HEK293 (cell line): ENCODE data around the gene KLHL21.

ENCODE experiments used
- CTCF ChIA-PET: fragments of 350-600 bp; formaldehyde crosslinking; extraction: SDS; loops from one replicate; lab custom pipeline; 2021; ENCODE audit warnings: antibody characterized with exemption; lab: Yijun Ruan, JAX
- POLR2A ChIA-PET: fragments of 300-600 bp; formaldehyde crosslinking; extraction: SDS; loops from one replicate; lab custom pipeline; 2020; ENCODE audit warnings: antibody characterized with exemption, inconsistent platforms; lab: Yijun Ruan, JAX
- H3K27ac ChIP-seq: fragments of 200-500 bp; sonication (Bioruptor generic); 2 replicates; pipeline ENCODE4 v1.5.1; 2014; ENCODE audit warnings: low read depth, low read length, control low read depth, inconsistent platforms; ENCODE audit errors: extremely low read depth
- H3K36me3 ChIP-seq, 2 experiments: fragments of 200-500 bp in 1 of 2; sonication (Bioruptor generic) in 1 of 2; 1 replicate in 1 of 2; 2 replicates in 1 of 2; pipeline ENCODE4 v1.5.1; 2014 to 2017; ENCODE audit warnings: inconsistent platforms in 2 of 2, low read length in 2 of 2; ENCODE audit not compliant: control insufficient read depth in 2 of 2, insufficient read depth in 1 of 2
- H3K4me1 ChIP-seq: fragments of 200-500 bp; sonication (Bioruptor generic); 2 replicates; pipeline ENCODE4 v1.5.1; 2014; ENCODE audit warnings: mild to moderate bottlenecking, low read length, inconsistent platforms; ENCODE audit not compliant: control insufficient read depth, insufficient read depth
- H3K4me3 ChIP-seq: 2 replicates; pipeline ENCODE4 v1.5.1; 2011; ENCODE audit warnings: low read depth, mild to moderate bottlenecking, control low read depth, low read length, moderate library complexity
- H3K9me3 ChIP-seq: fragments of 200-500 bp; sonication (Bioruptor generic); 2 replicates; pipeline ENCODE4 v1.5.1; 2014; ENCODE audit warnings: low read depth, low read length, inconsistent platforms; ENCODE audit not compliant: control insufficient read depth, insufficient read depth
- AEBP2 ChIP-seq: fragments of 450-650 bp; formaldehyde crosslinking; IDR thresholded peaks from 2 replicates; pipeline ENCODE4 v1.5.1; 2016; ENCODE audit warnings: missing biosample characterization, missing genetic modification characterization, borderline replicate concordance
- EGR2 ChIP-seq: fragments of 450-650 bp; formaldehyde crosslinking; IDR thresholded peaks from 2 replicates; pipeline ENCODE4 v1.5.1; 2016; ENCODE audit warnings: low read depth, missing biosample characterization, missing genetic modification characterization
- GLIS2 ChIP-seq: fragments of 450-650 bp; formaldehyde crosslinking; IDR thresholded peaks from 2 replicates; pipeline ENCODE4 v1.5.1; 2016; ENCODE audit warnings: missing biosample characterization, missing genetic modification characterization
- KLF1 ChIP-seq: fragments of 450-650 bp; formaldehyde crosslinking; IDR thresholded peaks from 2 replicates; pipeline ENCODE4 v1.5.1; 2016; ENCODE audit warnings: missing biosample characterization, missing genetic modification characterization
- REPIN1 ChIP-seq: fragments of 450-650 bp; formaldehyde crosslinking; IDR thresholded peaks from 2 replicates; pipeline ENCODE4 v1.5.1; 2017; ENCODE audit warnings: missing biosample characterization, missing genetic modification characterization, low read depth
- SCRT2 ChIP-seq: fragments of 450-650 bp; formaldehyde crosslinking; IDR thresholded peaks from 2 replicates; pipeline ENCODE4 v1.5.1; 2016; ENCODE audit warnings: missing biosample characterization, missing genetic modification characterization
- SP3 ChIP-seq: fragments of 450-650 bp; formaldehyde crosslinking; IDR thresholded peaks from 2 replicates; pipeline ENCODE4 v1.5.1; 2016; ENCODE audit warnings: missing biosample characterization, missing genetic modification characterization
- ZBTB10 ChIP-seq: fragments of 450-650 bp; formaldehyde crosslinking; IDR thresholded peaks from 2 replicates; pipeline ENCODE4 v1.5.1; 2016; ENCODE audit warnings: missing biosample characterization, missing genetic modification characterization
- ZFHX2 ChIP-seq: fragments of 450-650 bp; formaldehyde crosslinking; conservative IDR thresholded peaks from 2 replicates; pipeline ENCODE4 v1.5.1; 2016; ENCODE audit warnings: missing biosample characterization, missing genetic modification characterization
- ZFP41 ChIP-seq: fragments of 450-650 bp; formaldehyde crosslinking; IDR thresholded peaks from 2 replicates; pipeline ENCODE4 v1.5.1; 2016; ENCODE audit warnings: missing biosample characterization, missing genetic modification characterization, borderline replicate concordance
- ZIC2 ChIP-seq: fragments of 450-650 bp; formaldehyde crosslinking; IDR thresholded peaks from 2 replicates; pipeline ENCODE4 v1.5.1; 2016; ENCODE audit warnings: missing biosample characterization, missing genetic modification characterization
- ZNF18 ChIP-seq: fragments of 450-650 bp; formaldehyde crosslinking; IDR thresholded peaks from 2 replicates; pipeline ENCODE4 v1.5.1; 2016; ENCODE audit warnings: missing biosample characterization, missing genetic modification characterization
- ZNF292 ChIP-seq: fragments of 450-650 bp; formaldehyde crosslinking; IDR thresholded peaks from 2 replicates; pipeline ENCODE4 v1.5.1; 2016; ENCODE audit warnings: low read depth, missing biosample characterization, missing genetic modification characterization, borderline replicate concordance
- ZNF423 ChIP-seq: fragments of 450-650 bp; formaldehyde crosslinking; IDR thresholded peaks from 2 replicates; pipeline ENCODE4 v1.5.1; 2016; ENCODE audit warnings: missing biosample characterization, missing genetic modification characterization
- ZNF600 ChIP-seq: fragments of 450-650 bp; formaldehyde crosslinking; IDR thresholded peaks from 2 replicates; pipeline ENCODE4 v1.5.1; 2016; ENCODE audit warnings: missing biosample characterization, missing genetic modification characterization
- ZNF677 ChIP-seq: fragments of 450-650 bp; IDR thresholded peaks from 2 replicates; pipeline ENCODE4 v1.5.0; 2018; ENCODE audit warnings: missing biosample characterization, mild to moderate bottlenecking, missing genetic modification characterization, moderate library complexity

KLHL21 gene

GRCh38 chr1:6588893-6589520, 13.7 kb downstream of the KLHL21 start:
- H3K9me3 ChIP-seq, result no peaks in the 10 kb centered on the region
- ChIA-PET POLR2A (interaction anchor here (0.8 to 2.4 kb wide), 4 partner anchors 8 to 13 kb away, joined by 3 to 13 read pairs (median 6); partner anchors contain the start of genes KLHL21 and ZBTB48), CTCF (no interaction called here)
- H3K36me3 ChIP-seq, result peaks cover 0 to 95% of the 10 kb centered on the region in 2 experiments; a peak in 1 of 3 replicates
- H3K27ac ChIP-seq, result no peak overlapping the region
- no peak overlapping the region for H3K4me3 ChIP-seq
- no peaks in the 10 kb centered on the region for H3K4me1 ChIP-seq
- peak; percentile 51 for TF ChIP-seq EGR2 (tag by site-specific recombination)
- no peak for TF ChIP-seq SP3 (tag by site-specific recombination)
- peak; percentile 41 for TF ChIP-seq KLF1 (tag by site-specific recombination)
- peak; percentile 76 for TF ChIP-seq ZFHX2 (tag by site-specific recombination)

DNA sequence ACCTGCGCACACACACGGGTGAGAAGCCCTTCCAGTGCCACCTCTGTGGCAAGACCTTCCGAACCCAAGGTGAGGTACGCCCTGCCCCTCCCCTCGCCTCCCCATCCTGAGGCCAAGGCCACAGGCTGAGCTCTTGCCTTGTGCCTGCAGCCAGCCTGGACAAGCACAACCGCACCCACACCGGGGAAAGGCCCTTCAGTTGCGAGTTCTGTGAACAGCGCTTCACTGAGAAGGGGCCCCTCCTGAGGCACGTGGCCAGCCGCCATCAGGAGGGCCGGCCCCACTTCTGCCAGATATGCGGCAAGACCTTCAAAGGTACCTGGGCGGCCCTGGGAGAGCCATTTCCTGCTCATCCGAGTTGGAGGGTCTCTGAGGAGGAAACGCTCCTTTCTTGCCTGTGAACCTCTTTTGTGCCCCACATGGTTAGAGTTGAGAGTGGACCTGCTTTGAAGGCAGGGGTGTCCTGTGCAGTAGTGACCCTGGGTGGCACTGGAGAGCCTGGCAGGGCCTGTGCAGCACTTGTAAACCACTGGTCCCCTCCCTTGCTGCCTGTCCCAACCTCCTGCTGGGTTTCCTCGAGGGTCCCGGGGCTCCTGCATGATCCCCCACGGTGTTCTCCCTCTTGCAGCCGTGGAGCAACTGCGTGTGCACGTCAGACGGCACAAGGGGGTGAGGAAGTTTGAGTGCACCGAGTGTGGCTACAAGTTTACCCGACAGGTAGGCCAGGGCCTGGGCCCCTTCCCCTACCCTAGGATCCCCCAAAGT, 14.4 kb downstream of the KLHL21 start:
- H3K9me3 ChIP-seq, result no peaks in the 10 kb centered on the region
- TF ChIP-seq ZNF18 (tag by site-specific recombination), result no peak
- TF ChIP-seq ZIC2 (tag by site-specific recombination), result peak; percentile 44
- TF ChIP-seq SCRT2 (tag by site-specific recombination), result peak; percentile 43; the same call in 1 of the 2 replicates
- TF ChIP-seq GLIS2, result peak; percentile 9; the same call in 1 of the 2 replicates
- peaks cover 0 to 88% of the 10 kb centered on the region in 2 experiments; a peak in 1 of 3 replicates for H3K36me3 ChIP-seq
- H3K4me3 ChIP-seq, result no peak overlapping the region
- no peaks in the 10 kb centered on the region for H3K4me1 ChIP-seq
- ChIA-PET CTCF (no interaction called here), POLR2A (interaction anchor here (0.6 to 2.4 kb wide), 4 partner anchors 8 to 12 kb away, joined by 3 to 13 read pairs (median 6); partner anchors contain the start of gene ZBTB48)
- no peak overlapping the region; the same call in 1 of the 2 replicates for H3K27ac ChIP-seq

- CTCF ChIA-PET, result interaction anchor here (0.7 to 1.0 kb wide), 2 partner anchors 28 to 33 kb away, joined by 3 to 4 read pairs; partner anchors contain the start of genes NOL9 and TAS1R1
- POLR2A ChIA-PET, result interaction anchor here (0.6 to 2.4 kb wide), 3 partner anchors 8 to 14 kb away, joined by 3 to 8 read pairs (median 3); partner anchors contain the start of gene ZBTB48
- H3K9me3 ChIP-seq, result no peaks in the 10 kb centered on the region
- no peaks in the 10 kb centered on the region for H3K4me1 ChIP-seq
- no peak for TF ChIP-seq ZNF423 (tag by site-specific recombination)
- TF ChIP-seq ZNF600 (tag by site-specific recombination), result peak; percentile 16; the same call in 1 of the 2 replicates
- TF ChIP-seq REPIN1 (tag by site-specific recombination), result no peak
- no peak for TF ChIP-seq ZNF677 (tag by site-specific recombination)
- TF ChIP-seq ZBTB10 (tag by site-specific recombination), result no peak
- no peak for TF ChIP-seq AEBP2 (tag by site-specific recombination)
- no peak for TF ChIP-seq ZNF292 (tag by site-specific recombination)
- TF ChIP-seq ZFP41 (tag by site-specific recombination), result no peak
- peaks cover 0 to 85% of the 10 kb centered on the region in 2 experiments; a peak in 1 of 3 replicates for H3K36me3 ChIP-seq
- H3K4me3 ChIP-seq, result no peak overlapping the region
- no peak overlapping the region for H3K27ac ChIP-seq
Observed at GRCh38 chr1:6587261-6588005, 15.2 kb downstream of the KLHL21 start.
